Spleen (tissue), 11 donors: ENCODE data around the gene SRP68. TPM values are rescaled to one million over a fixed set of nuclear protein-coding genes. Genes with fewer than 3 reads are reported as not detected.

Experiments used
- DNase-seq: peaks from one replicate; pipeline ENCODE4 v3.0.0-alpha.2; 2020
- H3K27ac ChIP-seq, 8 donors: fragments of 200-600 bp; sonication (generic) in 7 of 8; 1 replicate in 4 of 8; 2 replicates in 4 of 8; pipeline versions ENCODE4 v1.5.0 to v1.8.0; 2016 to 2021; ENCODE audit warnings: inconsistent platforms in 4 of 8, mild to moderate bottlenecking in 4 of 8, moderate library complexity in 1 of 8
- H3K27me3 ChIP-seq, 7 donors: fragments of 200-600 bp; sonication (generic) in 6 of 7; replicated peaks in 1 of 7; 1 replicate in 4 of 7; 2 replicates in 3 of 7; pipeline versions ENCODE4 v1.5.0 to v1.8.0; 2016 to 2021; ENCODE audit warnings: inconsistent platforms in 3 of 7, mild to moderate bottlenecking in 1 of 7
- H3K36me3 ChIP-seq, 6 donors: fragments of 200-600 bp; sonication (generic) in 5 of 6; 1 replicate in 4 of 6; 2 replicates in 2 of 6; pipeline versions ENCODE4 v1.5.0 to v1.8.0; 2016 to 2021; ENCODE audit warnings: inconsistent platforms in 2 of 6
- H3K4me1 ChIP-seq, 6 donors: fragments of 200-600 bp; sonication (generic) in 5 of 6; 1 replicate in 3 of 6; 2 replicates in 3 of 6; pipeline versions ENCODE4 v1.5.0 to v1.8.0; 2016 to 2021; ENCODE audit warnings: inconsistent platforms in 3 of 6
- H3K4me3 ChIP-seq, 8 donors: fragments of 200-600 bp; sonication (generic) in 7 of 8; 1 replicate in 4 of 8; 2 replicates in 4 of 8; pipeline versions ENCODE4 v1.5.0 to v1.8.0; 2016 to 2021; ENCODE audit warnings: inconsistent platforms in 4 of 8, mild to moderate bottlenecking in 4 of 8, moderate library complexity in 2 of 8
- H3K9me3 ChIP-seq, 8 donors: fragments of 200-600 bp; sonication (generic) in 7 of 8; 1 replicate in 4 of 8; 2 replicates in 4 of 8; pipeline versions ENCODE4 v1.5.0 to v1.8.0; 2016 to 2021; ENCODE audit warnings: inconsistent platforms in 4 of 8
- POLR2A ChIP-seq, 3 donors: fragments of 450-650 bp; IDR thresholded peaks; one replicate each; pipeline ENCODE4 v1.5.1; 2017; ENCODE audit warnings: antibody characterized with exemption in 3 of 3, mild to moderate bottlenecking in 1 of 3
- POLR2AphosphoS5 ChIP-seq, 3 donors: sonication (generic); formaldehyde crosslinking; IDR thresholded peaks; one replicate each; pipeline ENCODE4 v1.5.1; 2017; ENCODE audit warnings: antibody characterized with exemption in 3 of 3
- WGBS, 5 donors: extraction: QIAGEN DNeasy Blood & Tissue Kit in 3 of 5; methylation state at CpG; one replicate each; pipeline versions ENCODE4 v1.1.5 to v1.1.7; 2013 to 2018; 5-methylcytosine and 5-hydroxymethylcytosine counted together
- intact Hi-C: fragments of 100-400 bp; cut with DNase I; formaldehyde crosslinking; loops from one replicate; pipeline ENCODE4 v1.15.0; 2023; ENCODE audit warnings: low total_unique reads
- polyA plus RNA-seq, 3 donors: library from polyadenylated mRNA; stranded (reverse); fragments of 200-250 nt; gene quantifications; one replicate each; pipeline ENCODE4 v1.2.1, GENCODE V29; 2013
- total RNA-seq, 7 donors: library from RNA; depleted of rRNA in 3 of 7; stranded (reverse); fragments of >200 nt in 3 of 7; fragmentation: NEBNext Ultra II Directional in 4 of 7; extraction: Animal tissue kit (Norgen Biotek cat#: 25700) in 4 of 7; gene quantifications; one replicate each; pipeline versions ENCODE4 v1.1.0 to v1.2.1, GENCODE V29; 2016 to 2021
- TF ChIP-seq, protein P1 (sequence below), 11 experiments: fragments of 200-600 bp in 7 of 11; fragments of 450-650 bp in 4 of 11; sonication (generic) in 4 of 11; IDR thresholded peaks in 8 of 11; conservative IDR thresholded peaks in 3 of 11; 1 replicate in 7 of 11; 2 replicates in 4 of 11; pipeline versions ENCODE4 v1.4.0 to v1.8.0; 2016 to 2021; ENCODE audit warnings: antibody characterized with exemption in 11 of 11, inconsistent platforms in 4 of 11, mild to moderate bottlenecking in 1 of 11
- donor health status: healthy with polysubstance abuse.
- donor health status: DM: no; HTN: no; CAD: no; lungs with moderate emphysema.
- donor health status: DM: no; HTN: no; CAD: no.
- donor health status: Bipolar disorder and iron deficiency.
- donor health status: healthy.
- donor health status: DM: no; HTN: no; CAD: no.
- donor health status: DM: yes; HTN: yes; CAD: no.

Gene SRP68
- total and polyA plus RNA-seq, 10 donors, result 24.5 to 62.0 (median 49.4) TPM

DNA sequence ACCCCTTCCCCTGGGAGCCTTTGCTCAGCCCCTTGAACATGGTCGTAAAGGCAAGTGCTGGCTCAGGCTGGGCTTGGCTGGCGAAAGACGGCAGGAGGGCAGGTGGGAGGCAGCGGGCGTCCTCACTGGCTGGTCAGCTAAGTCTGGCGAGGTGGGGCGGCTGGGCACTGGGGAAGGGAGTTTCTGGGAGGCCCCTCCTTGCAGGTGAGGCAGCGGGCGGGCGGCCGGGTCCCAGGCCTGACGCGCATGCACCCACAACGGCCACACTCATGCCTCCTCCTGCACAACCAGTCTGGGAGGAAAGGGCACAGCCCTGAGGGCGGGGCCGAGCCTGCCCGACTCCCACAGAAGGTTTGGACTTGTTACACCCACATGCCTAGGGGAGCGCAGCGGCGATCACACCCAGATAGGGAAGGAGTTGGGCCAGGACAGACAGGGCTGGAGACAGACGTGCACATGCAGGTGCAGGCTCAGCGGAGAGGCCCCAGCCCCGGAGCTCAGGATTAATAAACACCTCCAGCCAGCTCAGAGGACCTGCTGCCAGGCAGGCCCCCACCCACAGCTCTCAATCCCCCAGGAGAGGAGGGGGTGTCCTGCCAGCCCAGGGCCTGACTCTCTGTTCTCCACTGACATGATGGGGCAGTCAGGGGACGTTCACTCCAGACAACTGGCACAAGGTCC, 45.0 kb downstream of the SRP68 start, which contains the start of gene EVPL:
TSS of gene EVPL (minus strand) at position 148 of the 681 bp plus-strand sequence. CDS start at position 40, 108 bp downstream.
- Histone ChIP-seq H3K9me3 (no peaks in the 10 kb centered on the region), H3K4me1 (peaks cover 12 to 25% (median 17%) of the 10 kb centered on the region in 6 donors), H3K36me3 (no peaks in the 10 kb centered on the region), H3K27ac (no peak within 1 kb of the TSS), H3K27me3 (peaks cover 0 to 21% (median 0%) of the 10 kb centered on the region in 7 donors), H3K4me3 (no peak within 1 kb of the TSS)
- intact Hi-C loops, result no loop called here
- DNase-seq, result no peak
- TF ChIP-seq, protein P1, sequence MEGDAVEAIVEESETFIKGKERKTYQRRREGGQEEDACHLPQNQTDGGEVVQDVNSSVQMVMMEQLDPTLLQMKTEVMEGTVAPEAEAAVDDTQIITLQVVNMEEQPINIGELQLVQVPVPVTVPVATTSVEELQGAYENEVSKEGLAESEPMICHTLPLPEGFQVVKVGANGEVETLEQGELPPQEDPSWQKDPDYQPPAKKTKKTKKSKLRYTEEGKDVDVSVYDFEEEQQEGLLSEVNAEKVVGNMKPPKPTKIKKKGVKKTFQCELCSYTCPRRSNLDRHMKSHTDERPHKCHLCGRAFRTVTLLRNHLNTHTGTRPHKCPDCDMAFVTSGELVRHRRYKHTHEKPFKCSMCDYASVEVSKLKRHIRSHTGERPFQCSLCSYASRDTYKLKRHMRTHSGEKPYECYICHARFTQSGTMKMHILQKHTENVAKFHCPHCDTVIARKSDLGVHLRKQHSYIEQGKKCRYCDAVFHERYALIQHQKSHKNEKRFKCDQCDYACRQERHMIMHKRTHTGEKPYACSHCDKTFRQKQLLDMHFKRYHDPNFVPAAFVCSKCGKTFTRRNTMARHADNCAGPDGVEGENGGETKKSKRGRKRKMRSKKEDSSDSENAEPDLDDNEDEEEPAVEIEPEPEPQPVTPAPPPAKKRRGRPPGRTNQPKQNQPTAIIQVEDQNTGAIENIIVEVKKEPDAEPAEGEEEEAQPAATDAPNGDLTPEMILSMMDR (IDR thresholded peaks at IDR 0.05 in 8 of 11, conservative IDR thresholded peaks at IDR 0.05 in 3 of 11), result no peak
- TF ChIP-seq POLR2AphosphoS5 (IDR thresholded peaks at IDR 0.05) (no peak), POLR2A (IDR thresholded peaks at IDR 0.05) (no peak)
- WGBS, 5 donors, result 65 to 93% (median 78%) methylated on average over 17 to 24 of the region's 24 CpGs

DNA sequence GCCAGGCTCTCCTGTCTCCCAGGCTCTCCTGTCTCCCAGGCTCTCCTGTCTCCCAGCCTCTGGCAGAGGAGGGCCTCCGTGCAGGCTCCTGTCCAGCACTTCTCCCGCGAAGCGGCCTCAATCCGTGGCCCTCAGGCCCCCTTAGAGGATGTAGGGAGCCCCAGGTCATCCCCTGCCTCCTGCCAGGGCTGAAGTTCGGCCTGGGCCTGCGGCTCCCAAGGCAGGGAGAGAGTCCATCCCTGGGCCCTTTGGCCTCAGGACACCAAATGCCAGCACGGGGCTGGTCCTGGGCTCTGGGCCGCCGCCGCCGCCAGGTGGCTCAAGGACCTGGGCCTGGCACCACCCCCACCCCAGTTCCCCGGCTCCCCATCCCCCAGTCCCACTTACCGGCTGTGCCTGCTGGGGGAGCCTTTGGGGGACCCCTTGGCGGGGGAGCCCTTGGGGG, 45.6 kb downstream of the SRP68 start:
- WGBS, 5 donors, result 69 to 92% (median 88%) methylated on average over 6 to 15 of the region's 15 CpGs
- Histone ChIP-seq H3K36me3 (no peaks in the 10 kb centered on the region), H3K4me3 (no peak overlapping the region), H3K4me1 (peaks cover 12 to 25% (median 17%) of the 10 kb centered on the region in 6 donors), H3K27ac (no peak overlapping the region), H3K9me3 (no peaks in the 10 kb centered on the region), H3K27me3 (peaks cover 0 to 21% (median 0%) of the 10 kb centered on the region in 7 donors)
- intact Hi-C loops, result no loop called here
- no peak for DNase-seq
- no peak for TF ChIP-seq POLR2AphosphoS5 (IDR thresholded peaks at IDR 0.05)
- TF ChIP-seq, protein P1 (IDR thresholded peaks at IDR 0.05 in 8 of 11, conservative IDR thresholded peaks at IDR 0.05 in 3 of 11), result no peak
- no peak for TF ChIP-seq POLR2A (IDR thresholded peaks at IDR 0.05)

DNA sequence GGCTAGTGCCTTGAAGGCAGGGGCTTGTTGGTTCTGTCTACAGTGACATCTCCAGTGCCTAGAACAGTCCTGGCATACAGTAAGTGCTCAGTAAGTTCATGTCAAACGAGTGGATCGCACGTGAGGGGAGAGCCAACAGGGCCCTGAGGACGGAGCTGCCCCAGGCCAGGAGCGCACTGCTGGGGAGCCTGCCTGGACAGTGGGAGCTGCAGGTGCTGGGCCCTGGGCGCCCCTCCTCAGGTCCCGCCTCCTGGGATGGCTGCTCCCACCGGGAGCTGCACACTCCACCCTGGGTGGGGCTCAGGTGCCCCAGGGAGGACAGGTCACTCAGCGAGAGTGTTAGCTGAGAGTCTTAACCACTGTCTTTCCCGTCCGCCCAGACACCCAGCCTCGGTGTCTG, 47.0 kb downstream of the SRP68 start:
- WGBS, 5 donors, result 82 to 95% (median 91%) methylated on average over 7 to 12 of the region's 12 CpGs
- intact Hi-C loops, result no loop called here
- TF ChIP-seq POLR2AphosphoS5 (IDR thresholded peaks at IDR 0.05) (no peak), POLR2A (IDR thresholded peaks at IDR 0.05) (no peak)
- TF ChIP-seq, protein P1 (IDR thresholded peaks at IDR 0.05 in 8 of 11, conservative IDR thresholded peaks at IDR 0.05 in 3 of 11), result no peak
- no peaks in the 10 kb centered on the region for H3K9me3 ChIP-seq
- no peaks in the 10 kb centered on the region for H3K36me3 ChIP-seq
- H3K27ac ChIP-seq, result no peak overlapping the region
- H3K4me1 ChIP-seq, result peaks cover 10 to 21% (median 16%) of the 10 kb centered on the region in 6 donors
- no peak for DNase-seq
- H3K4me3 ChIP-seq, result no peak overlapping the region
- peaks cover 0 to 30% (median 0%) of the 10 kb centered on the region in 7 donors for H3K27me3 ChIP-seq

DNA sequence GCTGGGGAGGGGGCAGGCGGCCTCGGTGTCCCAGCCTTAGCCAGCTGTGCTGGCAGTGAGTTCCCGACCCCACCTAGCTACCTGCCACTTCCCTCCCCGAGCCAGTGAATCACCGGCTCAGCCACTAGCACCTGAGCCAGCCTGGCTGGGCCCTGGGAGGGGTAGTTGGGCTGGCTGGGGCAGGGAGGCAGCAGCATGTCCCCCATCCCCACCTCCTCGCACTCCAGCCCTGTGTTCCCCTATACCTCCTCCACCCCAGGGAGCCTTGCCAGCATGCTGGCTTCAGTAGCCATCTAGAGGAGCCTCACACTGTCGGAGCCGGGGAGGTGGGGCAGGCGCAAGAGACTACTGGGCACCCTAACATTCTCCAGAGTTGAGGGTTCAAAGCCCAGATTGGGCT, 48.0 kb downstream of the SRP68 start:
- Histone ChIP-seq H3K9me3 (no peaks in the 10 kb centered on the region), H3K27me3 (peaks cover 0 to 30% (median 0%) of the 10 kb centered on the region in 7 donors), H3K4me1 (peaks cover 2 to 12% (median 6%) of the 10 kb centered on the region in 6 donors), H3K27ac (no peak overlapping the region), H3K4me3 (no peak overlapping the region), H3K36me3 (no peaks in the 10 kb centered on the region)
- TF ChIP-seq, protein P1 (IDR thresholded peaks at IDR 0.05 in 8 of 11, conservative IDR thresholded peaks at IDR 0.05 in 3 of 11), result no peak
- no peak for TF ChIP-seq POLR2AphosphoS5 (IDR thresholded peaks at IDR 0.05)
- no peak for TF ChIP-seq POLR2A (IDR thresholded peaks at IDR 0.05)
- 83 to 100% (median 90%) methylated on average over 1 to 9 of the region's 9 CpGs for WGBS, 5 donors
- intact Hi-C loops, result no loop called here
- no peak for DNase-seq
